ENCODE results near the gene PDLIM4. TPM values are rescaled to one million over a fixed set of nuclear protein-coding genes. Genes with fewer than 3 reads are reported as not detected.

The PDLIM4 gene
- total RNA-seq, 2 experiments from 2014 or later: not detected

- Histone ChIP-seq H3K9me3 (ENCODE audit: low read length) (no peaks in the 10 kb centered on the region), H3K79me2 (ENCODE audit: insufficient read depth, low read depth, low read length) (no peaks in the 10 kb centered on the region), H3K9me2 (ENCODE audit: insufficient read depth, low read length) (no peaks in the 10 kb centered on the region), H3K36me3 (ENCODE audit: insufficient read depth, low read length) (no peaks in the 10 kb centered on the region), H3K4me1 (ENCODE audit: insufficient read depth, low read length, poor library complexity, severe bottlenecking) (no peaks in the 10 kb centered on the region), H2AFZ (ENCODE audit: low read length) (no peak overlapping the region), H4K20me1 (ENCODE audit: insufficient read depth, low read length) (no peaks in the 10 kb centered on the region), H3K4me2 (ENCODE audit: low read length) (no peak overlapping the region), H3K4me3 (ENCODE audit: low read depth, low read length, poor library complexity, severe bottlenecking) (no peak overlapping the region), H3K27ac (ENCODE audit: low read depth, low read length, poor library complexity, severe bottlenecking) (no peak overlapping the region)
- BruUV-seq (replicated peaks): no TSS peak
- DNase-seq (ENCODE audit: low spot score): no peak
- POLR2A ChIA-PET: no interaction called here
- intact Hi-C loops (cut with micrococcal nuclease; ENCODE audit: unreplicated experiment): loop anchor here (10.0 kb wide), 1 partner anchor 91 kb away; no protein-coding TSS in a partner anchor
- TF ChIP-seq EZH2phosphoT487 (IDR thresholded peaks at IDR 0.05; ENCODE audit: borderline replicate concordance, low read depth, low read length) (no peak), CTCF (conservative IDR thresholded peaks at IDR 0.05; ENCODE audit: low read length) (no peak)
- CTCF ChIA-PET (ENCODE audit: unreplicated experiment): no interaction called here
Observed at GRCh38 chr5:132275367-132276220, 18.1 kb downstream of the PDLIM4 start.

- no peaks in the 10 kb centered on the region for H3K9me3 ChIP-seq (ENCODE audit: low read length)
- CTCF ChIA-PET (ENCODE audit: unreplicated experiment): no interaction called here
- H3K4me2 ChIP-seq (ENCODE audit: low read length): no peak overlapping the region
- no peaks in the 10 kb centered on the region for H4K20me1 ChIP-seq (ENCODE audit: insufficient read depth, low read length)
- TF ChIP-seq CTCF (conservative IDR thresholded peaks at IDR 0.05; ENCODE audit: low read length): no peak
- no peak for TF ChIP-seq EZH2phosphoT487 (IDR thresholded peaks at IDR 0.05; ENCODE audit: borderline replicate concordance, low read depth, low read length)
- H3K4me3 ChIP-seq (ENCODE audit: low read depth, low read length, poor library complexity, severe bottlenecking): no peak overlapping the region
- no peak overlapping the region for H3K27ac ChIP-seq (ENCODE audit: low read depth, low read length, poor library complexity, severe bottlenecking)
- no peak for DNase-seq (ENCODE audit: low spot score)
- H3K36me3 ChIP-seq (ENCODE audit: insufficient read depth, low read length): no peaks in the 10 kb centered on the region
- no TSS peak for BruUV-seq (replicated peaks)
- H3K79me2 ChIP-seq (ENCODE audit: insufficient read depth, low read depth, low read length): no peaks in the 10 kb centered on the region
- intact Hi-C loops (cut with micrococcal nuclease; ENCODE audit: unreplicated experiment): loop anchor here (10.0 kb wide), 1 partner anchor 92 kb away; no protein-coding TSS in a partner anchor
- H3K9me2 ChIP-seq (ENCODE audit: insufficient read depth, low read length): no peaks in the 10 kb centered on the region
- POLR2A ChIA-PET: no interaction called here
- no peaks in the 10 kb centered on the region for H3K4me1 ChIP-seq (ENCODE audit: insufficient read depth, low read length, poor library complexity, severe bottlenecking)
- H2AFZ ChIP-seq (ENCODE audit: low read length): no peak overlapping the region
Observed at GRCh38 chr5:132277256-132277655, 19.8 kb downstream of the PDLIM4 start.

All from OCI-LY7 (cell line).